ENCODE measurements around the gene KRTAP12-4. TPM values are rescaled to one million over a fixed set of nuclear protein-coding genes. Genes with fewer than 3 reads are reported as not detected.
"Not testable (repeated sequence)": the region's sequence is repeated elsewhere in the genome, so short reads cannot be mapped to it uniquely, and the experiment has no call there.

The KRTAP12-4 gene
- total RNA-seq, 1 donor = not detected

GRCh38 chr21:44686843-44687561, 32.5 kb upstream of the KRTAP12-4 start:
- Histone ChIP-seq H3K9me3 (ENCODE audit: low read depth, low read length) (no peaks in the 10 kb centered on the region), H3K27me3 (ENCODE audit: insufficient read depth, low read length) (peaks cover 18% of the 10 kb centered on the region), H3K27ac (ENCODE audit: low read depth, low read length) (no peak overlapping the region), H3K79me2 (ENCODE audit: insufficient read depth, low read length) (no peaks in the 10 kb centered on the region), H3K4me1 (ENCODE audit: insufficient read depth, low read length) (no peaks in the 10 kb centered on the region), H2AFZ (ENCODE audit: low read length) (no peak overlapping the region), H3K4me3 (ENCODE audit: insufficient read depth, low read length) (no peak overlapping the region), H3K4me2 (ENCODE audit: insufficient read depth, low read length) (no peak overlapping the region), H4K20me1 (ENCODE audit: insufficient read depth, low read length) (no peaks in the 10 kb centered on the region), H3K36me3 (ENCODE audit: insufficient read depth, low read length) (no peaks in the 10 kb centered on the region)
- DNase-seq (ENCODE audit: insufficient read length, low spot score, missing footprints) = no peak
- TF ChIP-seq CTCF (IDR thresholded peaks at IDR 0.05; ENCODE audit: extremely low read depth, low read depth, low read length) = no peak

- DNase-seq (ENCODE audit: insufficient read length, low spot score, missing footprints) = no peak
- Histone ChIP-seq H3K27me3 (ENCODE audit: insufficient read depth, low read length) (peaks cover 18% of the 10 kb centered on the region), H4K20me1 (ENCODE audit: insufficient read depth, low read length) (no peaks in the 10 kb centered on the region), H3K27ac (ENCODE audit: low read depth, low read length) (no peak overlapping the region), H3K9me3 (ENCODE audit: low read depth, low read length) (no peaks in the 10 kb centered on the region), H3K4me3 (ENCODE audit: insufficient read depth, low read length) (no peak overlapping the region), H3K36me3 (ENCODE audit: insufficient read depth, low read length) (no peaks in the 10 kb centered on the region), H3K4me1 (ENCODE audit: insufficient read depth, low read length) (no peaks in the 10 kb centered on the region), H2AFZ (ENCODE audit: low read length) (no peak overlapping the region), H3K79me2 (ENCODE audit: insufficient read depth, low read length) (no peaks in the 10 kb centered on the region), H3K4me2 (ENCODE audit: insufficient read depth, low read length) (no peak overlapping the region)
- TF ChIP-seq CTCF (IDR thresholded peaks at IDR 0.05; ENCODE audit: extremely low read depth, low read depth, low read length) = no peak
Measured at GRCh38 chr21:44686000-44686781, 31.7 kb upstream of the KRTAP12-4 start.

GRCh38 chr21:44685050-44685449, 30.6 kb upstream of the KRTAP12-4 start:
- not testable (repeated sequence) for H3K4me3 ChIP-seq (ENCODE audit: insufficient read depth, low read length); H3K27ac ChIP-seq (ENCODE audit: low read depth, low read length); H3K9me3 ChIP-seq (ENCODE audit: low read depth, low read length); H3K36me3 ChIP-seq (ENCODE audit: insufficient read depth, low read length); H3K79me2 ChIP-seq (ENCODE audit: insufficient read depth, low read length); H2AFZ ChIP-seq (ENCODE audit: low read length); H3K4me1 ChIP-seq (ENCODE audit: insufficient read depth, low read length); DNase-seq (ENCODE audit: insufficient read length, low spot score, missing footprints); H3K4me2 ChIP-seq (ENCODE audit: insufficient read depth, low read length); H4K20me1 ChIP-seq (ENCODE audit: insufficient read depth, low read length)
- H3K27me3 ChIP-seq (ENCODE audit: insufficient read depth, low read length) = peaks cover 12% of the 10 kb centered on the region

GRCh38 chr21:44684483-44684882, 30.0 kb upstream of the KRTAP12-4 start:
- H3K4me1 ChIP-seq (ENCODE audit: insufficient read depth, low read length) = no peaks in the 10 kb centered on the region
- no peak overlapping the region for H3K4me3 ChIP-seq (ENCODE audit: insufficient read depth, low read length)
- H3K27ac ChIP-seq (ENCODE audit: low read depth, low read length) = no peak overlapping the region
- no peak for DNase-seq (ENCODE audit: insufficient read length, low spot score, missing footprints)
- no peaks in the 10 kb centered on the region for H3K79me2 ChIP-seq (ENCODE audit: insufficient read depth, low read length)
- no peak for TF ChIP-seq CTCF (IDR thresholded peaks at IDR 0.05; ENCODE audit: extremely low read depth, low read depth, low read length)
- peaks cover 10% of the 10 kb centered on the region for H3K27me3 ChIP-seq (ENCODE audit: insufficient read depth, low read length)
- H4K20me1 ChIP-seq (ENCODE audit: insufficient read depth, low read length) = no peaks in the 10 kb centered on the region
- H3K4me2 ChIP-seq (ENCODE audit: insufficient read depth, low read length) = no peak overlapping the region
- no peak overlapping the region for H2AFZ ChIP-seq (ENCODE audit: low read length)
- no peaks in the 10 kb centered on the region for H3K9me3 ChIP-seq (ENCODE audit: low read depth, low read length)
- no peaks in the 10 kb centered on the region for H3K36me3 ChIP-seq (ENCODE audit: insufficient read depth, low read length)
